K562 (cell line): Measurements from ENCODE around the gene FAR2. TPM values are rescaled to one million over a fixed set of nuclear protein-coding genes. Genes with fewer than 3 reads are reported as not detected.

Source experiments
- ATAC-seq: fragments of 200-7000 bp; cut with Tn5 transposase; 3 replicates; pipeline ENCODE4 v1.9.1; 2020; ENCODE audit warnings: moderate library complexity
- BruUV-seq: library from RNA; stranded (reverse); fragments of 400-500 nt; replicated peaks from 2 replicates; lab custom pipeline; 2021; lab: Mats Ljungman, UMichigan
- CTCF ChIA-PET: fragments of 300-600 bp; formaldehyde crosslinking; extraction: SDS; loops from one replicate; lab custom pipeline; 2021; ENCODE audit warnings: low intra/inter-chr PET ratio; lab: Yijun Ruan, JAX
- POLR2A ChIA-PET: fragments of 300-600, 350-650 bp; sonication (Branson Sonifier 250); formaldehyde crosslinking; extraction: SDS; loops from one replicate; lab custom pipeline; 2021; ENCODE audit warnings: antibody characterized with exemption, inconsistent platforms; lab: Yijun Ruan, JAX
- DNase-seq, 4 experiments: peaks; one replicate each; pipeline versions ENCODE4 v3.0.0 to v3.0.0-alpha.2; 2011 to 2018; ENCODE audit warnings: low spot score in 3 of 4, mixed read lengths in 3 of 4; ENCODE audit errors: extremely low read depth in 1 of 4
- FAIRE-seq: peaks from 2 replicates; lab custom pipeline; 2011; peaks lifted over from hg19 to GRCh38; lab: Jason Lieb, UNC
- H2AFZ ChIP-seq: 2 replicates; pipeline ENCODE4 v1.6.0; 2011; ENCODE audit warnings: low read depth, low read length, control low read depth, inconsistent platforms
- H3K27ac ChIP-seq: fragments of 200-600 bp; 3 replicates; pipeline ENCODE4 v1.8.0; 2011; ENCODE audit warnings: low read depth, mild to moderate bottlenecking, control low read depth, inconsistent platforms, low read length, moderate library complexity, mixed read lengths; ENCODE audit errors: extremely low read depth
- H3K27me3 ChIP-seq, 2 experiments: fragments of 300-600 bp in 1 of 2; 2 replicates in 1 of 2; 3 replicates in 1 of 2; pipeline versions ENCODE4 v1.6.0 to v1.8.0; 2011; ENCODE audit warnings: inconsistent platforms in 2 of 2, low read length in 2 of 2, mild to moderate bottlenecking in 1 of 2, mixed read lengths in 1 of 2, moderate library complexity in 1 of 2; ENCODE audit not compliant: control insufficient read depth in 2 of 2, insufficient read depth in 2 of 2
- H3K36me3 ChIP-seq: fragments of 300-600 bp; 3 replicates; pipeline ENCODE4 v1.8.0; 2011; ENCODE audit warnings: mild to moderate bottlenecking, low read length, inconsistent platforms; ENCODE audit not compliant: control insufficient read depth, insufficient read depth
- H3K4me1 ChIP-seq, 2 experiments: fragments of 200-600 bp in 1 of 2; replicated peaks in 1 of 2; 2 replicates in 1 of 2; 3 replicates in 1 of 2; pipeline versions ENCODE4 v1.5.1 to v1.8.0; 2011; ENCODE audit warnings: inconsistent platforms in 2 of 2, low read length in 2 of 2, mild to moderate bottlenecking in 1 of 2, mixed read lengths in 1 of 2, moderate library complexity in 1 of 2; ENCODE audit not compliant: control insufficient read depth in 2 of 2, insufficient read depth in 2 of 2
- H3K4me2 ChIP-seq: 2 replicates; pipeline ENCODE4 v1.6.1; 2011; ENCODE audit warnings: low read length, control low read depth, inconsistent platforms, mixed read lengths; ENCODE audit not compliant: insufficient read depth
- H3K4me3 ChIP-seq: fragments of 200-600 bp; sonication (generic), shearing (Covaris generic); 2 replicates; pipeline ENCODE4 v1.5.1; 2016; ENCODE audit warnings: control low read depth, inconsistent platforms
- H3K79me2 ChIP-seq: fragments of 200-600 bp; 3 replicates; pipeline ENCODE4 v1.8.0; 2011; ENCODE audit warnings: low read length, inconsistent platforms; ENCODE audit not compliant: control insufficient read depth, insufficient read depth
- H3K9ac ChIP-seq, 2 experiments: 2 replicates each; pipeline versions ENCODE4 v1.6.0 to v1.6.1; 2011; ENCODE audit warnings: low read depth in 2 of 2, low read length in 2 of 2, control low read depth in 1 of 2, inconsistent platforms in 1 of 2, mild to moderate bottlenecking in 1 of 2, mixed read lengths in 1 of 2; ENCODE audit not compliant: insufficient read depth in 1 of 2
- H3K9me1 ChIP-seq: one replicate; pipeline ENCODE4 v1.6.0; 2011; ENCODE audit warnings: inconsistent platforms, mild to moderate bottlenecking, low read length, moderate library complexity; ENCODE audit not compliant: control insufficient read depth, insufficient read depth
- H3K9me3 ChIP-seq: replicated peaks from 2 replicates; pipeline ENCODE4 v1.5.1; 2011; ENCODE audit warnings: low read depth, low read length, inconsistent platforms; ENCODE audit not compliant: control insufficient read depth, insufficient read depth
- H4K20me1 ChIP-seq: replicated peaks from 2 replicates; pipeline ENCODE4 v1.6.1; 2011; ENCODE audit warnings: low read length, inconsistent platforms, mixed read lengths; ENCODE audit not compliant: control insufficient read depth, insufficient read depth
- CAMTA2 ChIP-seq: fragments of 250-450 bp; sonication (Bioruptor Pico); conservative IDR thresholded peaks from 2 replicates; pipeline ENCODE4 v1.5.1; 2022
- CBX3 ChIP-seq, 2 experiments: IDR thresholded peaks; 1 replicate in 1 of 2; 2 replicates in 1 of 2; pipeline ENCODE4 v1.6.1; 2012; ENCODE audit warnings: inconsistent platforms in 2 of 2, low read length in 2 of 2, borderline replicate concordance in 1 of 2, control low read depth in 1 of 2
- CUX1 ChIP-seq: fragments of 200-800 bp; sonication (Bioruptor generic); IDR thresholded peaks from 2 replicates; pipeline ENCODE4 v1.6.1; 2016; ENCODE audit warnings: missing genetic modification characterization, missing compliant biosample characterization
- HEY1 ChIP-seq: fragments of 250-450 bp; sonication (Bioruptor Pico); IDR thresholded peaks from 2 replicates; pipeline ENCODE4 v1.5.0; 2020; ENCODE audit warnings: mild to moderate bottlenecking, moderate library complexity, borderline replicate concordance
- HLTF ChIP-seq: fragments of 450-650 bp; IDR thresholded peaks from 2 replicates; pipeline ENCODE4 v1.6.1; 2016
- HNRNPH1 ChIP-seq: fragments of 200-400 bp; formaldehyde crosslinking; optimal IDR thresholded peaks from 2 replicates; pipeline ENCODE3; 2017; ENCODE audit warnings: low read depth, mild to moderate bottlenecking, low read length, moderate library complexity
- RREB1 ChIP-seq: fragments of 250-450 bp; sonication (Bioruptor Pico); IDR thresholded peaks from 2 replicates; pipeline ENCODE4 v1.4.0; 2020
- WGBS: fragments of 100-300 bp; shearing (Covaris generic); methylation state at CpG from one replicate; pipeline ENCODE4 v1.1.6; 2016; ENCODE audit warnings: low coverage, mixed read lengths; ENCODE audit not compliant: insufficient coverage; ENCODE audit errors: missing lambda C conversion rate; 5-methylcytosine and 5-hydroxymethylcytosine counted together
- in situ Hi-C: fragments of 300-500 bp; cut with MboI; formaldehyde crosslinking; loops from 4 replicates; pipeline ENCODE4 v1.15.0; 2018; ENCODE audit warnings: inconsistent platforms, mixed read lengths
- intact Hi-C: fragments of 100-400 bp; cut with micrococcal nuclease; formaldehyde crosslinking; loops from 2 replicates; pipeline ENCODE4 v1.14.2; 2022
- polyA plus RNA-seq, 8 experiments: library from polyadenylated mRNA; depleted of rRNA in 4 of 8; stranded (reverse) in 5 of 8; unstranded in 3 of 8; fragments of >200 nt; fragmentation: Nextera tagmentation in 2 of 8; fragmentation: Illumina TruSeq in 1 of 8; extraction: Ambion mirVana in 2 of 8; extraction: Trizol in 1 of 8; gene quantifications; 2 replicates each; pipeline versions ENCODE4 v1.2.1 to v1.2.3, GENCODE V29; 2011 to 2014; ENCODE audit warnings: inconsistent platforms in 1 of 8, missing spikeins in 1 of 8
- total RNA-seq, 7 experiments: library from RNA; depleted of rRNA in 6 of 7; stranded (reverse); fragments of >200 nt in 6 of 7; fragmentation: Illumina TruSeq in 2 of 7; extraction: Trizol in 2 of 7; gene quantifications; 2 replicates each; pipeline versions ENCODE4 v1.2.1 to v1.2.3, GENCODE V29; 2011 to 2021; ENCODE audit warnings: low replicate concordance in 1 of 7

The FAR2 gene
- total and polyA plus RNA-seq, 9 of the 15 experiments (the other 6 are each of a cell fraction or from before 2014, with no cell fraction given), result 5.0 to 13.4 (median 8.5) TPM

- WGBS, result 0% methylated on average over 3 of the region's 3 CpGs
Measured at GRCh38 chr12:29232086-29232485, 83.0 kb downstream of the FAR2 start.

More at GRCh38 chr12:29232086-29232485, 83.0 kb downstream of the FAR2 start:
- CTCF ChIA-PET, result no interaction called here
- TF ChIP-seq HLTF, result no peak
- no peak for TF ChIP-seq CAMTA2 (CRISPR knock-in tag)
- no peak for TF ChIP-seq CBX3 (IDR thresholded peaks at IDR 0.05; ENCODE audit: borderline replicate concordance in 1 of 2, low read length in 2 of 2)
- no peak for TF ChIP-seq RREB1 (CRISPR knock-in tag)
- no peak for TF ChIP-seq CUX1 (CRISPR knock-in tag)
- TF ChIP-seq HEY1, result no peak
- no peak for TF ChIP-seq HNRNPH1
- TF ChIP-seq, all 486 proteins: peak for 0
- ATAC-seq (no peak), FAIRE-seq (no peak), DNase-seq (no peak)
- Histone ChIP-seq H3K9me1 (no peaks in the 10 kb centered on the region), H3K9ac (no peak overlapping the region), H4K20me1 (no peaks in the 10 kb centered on the region), H3K4me1 (no peaks in the 10 kb centered on the region), H3K9me3 (no peaks in the 10 kb centered on the region), H3K79me2 (no peaks in the 10 kb centered on the region), H3K4me2 (no peak overlapping the region), H3K27ac (no peak overlapping the region), H3K27me3 (no peaks in the 10 kb centered on the region; a peak in 1 of 5 replicates), H3K4me3 (no peak overlapping the region), H3K36me3 (no peaks in the 10 kb centered on the region), H2AFZ (no peak overlapping the region)
- no TSS peak for BruUV-seq
- in situ Hi-C loops (no loop called here), intact Hi-C loops (no loop called here)
- POLR2A ChIA-PET, result no interaction called here
